Esophagus squamous epithelium (tissue), 4 donors: Measurements from ENCODE around the gene PLCZ1.

ENCODE experiments used
- CTCF ChIP-seq, 6 experiments: fragments of 450-650 bp in 4 of 6; fragments of 200-600 bp in 2 of 6; sonication (generic) in 2 of 6; IDR thresholded peaks; one replicate each; pipeline ENCODE4 v1.5.1; 2016 to 2019; ENCODE audit warnings: antibody characterized with exemption in 6 of 6, mild to moderate bottlenecking in 4 of 6, moderate library complexity in 4 of 6
- POLR2A ChIP-seq, 4 donors: fragments of 450-650 bp; IDR thresholded peaks; one replicate each; pipeline ENCODE4 v1.6.1; 2017; ENCODE audit warnings: antibody characterized with exemption in 4 of 4, mild to moderate bottlenecking in 4 of 4, moderate library complexity in 3 of 4

GRCh38 chr12:18640321-18640955 lies 97.4 kb downstream of the PLCZ1 start:
- no peak for TF ChIP-seq POLR2A (IDR thresholded peaks at IDR 0.05)
- no peak for TF ChIP-seq CTCF (IDR thresholded peaks at IDR 0.05)
